ENCODE measurements around the gene HPS3. TPM values are rescaled to one million over a fixed set of nuclear protein-coding genes. Genes with fewer than 3 reads are reported as not detected.

The HPS3 gene
- total RNA-seq, 2 donors from 2014 or later = 5.9 to 6.7 TPM

DNA sequence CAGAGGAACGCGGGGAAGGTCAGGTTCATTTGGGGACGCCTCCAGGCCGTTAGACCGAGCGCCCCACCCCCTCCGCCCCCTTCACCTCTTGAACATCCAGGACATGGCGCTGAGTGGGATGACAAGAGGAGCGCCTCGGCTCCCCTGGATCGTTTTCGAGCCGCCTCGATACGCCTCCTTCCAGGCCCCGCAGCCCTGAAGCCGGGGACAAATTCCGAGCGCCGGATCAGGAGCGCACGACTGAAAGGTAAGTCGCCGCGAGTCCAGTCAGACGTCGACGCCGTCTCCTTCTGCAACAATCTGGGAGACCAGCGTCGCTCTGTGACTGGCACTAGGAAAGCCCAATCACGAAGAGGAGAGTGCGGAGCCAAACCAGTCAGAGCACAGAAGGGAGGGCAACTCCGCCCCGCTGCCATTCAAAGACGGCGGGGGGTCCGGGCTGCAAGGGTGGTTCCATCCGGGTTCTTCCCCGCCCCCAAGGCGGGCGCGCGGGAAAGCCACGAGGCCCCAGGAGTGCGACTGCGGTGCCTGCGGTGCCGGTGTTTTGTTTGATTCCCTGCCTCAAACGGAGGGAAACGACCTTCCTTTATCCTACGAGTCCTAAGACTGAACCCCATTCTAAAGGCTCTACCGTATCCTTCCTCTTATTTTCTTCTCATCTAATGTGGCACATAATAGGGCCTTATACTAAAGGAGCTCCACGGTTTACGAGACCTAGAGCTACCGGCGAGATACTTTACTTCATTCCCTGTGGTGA lies 43.0 kb upstream of the HPS3 start, which contains the start of gene HLTF:
Gene HLTF, minus strand, starts transcription at position 302 of the 757 bp plus-strand sequence. Its CDS starts 197 bp downstream, at position 105.
- H3K4me3 ChIP-seq = peak within 1 kb of the TSS; percentile 75 to 80
- H3K36me3 ChIP-seq = no peaks in the 10 kb centered on the region
- peak within 1 kb of the TSS; percentile 70 to 77 for H3K27ac ChIP-seq
- peaks cover 0 to 13% of the 10 kb centered on the region in 2 donors for H3K4me1 ChIP-seq
- no peaks in the 10 kb centered on the region for H3K27me3 ChIP-seq
- no peaks in the 10 kb centered on the region for H3K9me3 ChIP-seq
- TF ChIP-seq, protein P1, sequence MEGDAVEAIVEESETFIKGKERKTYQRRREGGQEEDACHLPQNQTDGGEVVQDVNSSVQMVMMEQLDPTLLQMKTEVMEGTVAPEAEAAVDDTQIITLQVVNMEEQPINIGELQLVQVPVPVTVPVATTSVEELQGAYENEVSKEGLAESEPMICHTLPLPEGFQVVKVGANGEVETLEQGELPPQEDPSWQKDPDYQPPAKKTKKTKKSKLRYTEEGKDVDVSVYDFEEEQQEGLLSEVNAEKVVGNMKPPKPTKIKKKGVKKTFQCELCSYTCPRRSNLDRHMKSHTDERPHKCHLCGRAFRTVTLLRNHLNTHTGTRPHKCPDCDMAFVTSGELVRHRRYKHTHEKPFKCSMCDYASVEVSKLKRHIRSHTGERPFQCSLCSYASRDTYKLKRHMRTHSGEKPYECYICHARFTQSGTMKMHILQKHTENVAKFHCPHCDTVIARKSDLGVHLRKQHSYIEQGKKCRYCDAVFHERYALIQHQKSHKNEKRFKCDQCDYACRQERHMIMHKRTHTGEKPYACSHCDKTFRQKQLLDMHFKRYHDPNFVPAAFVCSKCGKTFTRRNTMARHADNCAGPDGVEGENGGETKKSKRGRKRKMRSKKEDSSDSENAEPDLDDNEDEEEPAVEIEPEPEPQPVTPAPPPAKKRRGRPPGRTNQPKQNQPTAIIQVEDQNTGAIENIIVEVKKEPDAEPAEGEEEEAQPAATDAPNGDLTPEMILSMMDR (IDR thresholded peaks at IDR 0.05) = no peak
- DNase-seq (ENCODE audit: low spot score) = peak; percentile 94

DNA sequence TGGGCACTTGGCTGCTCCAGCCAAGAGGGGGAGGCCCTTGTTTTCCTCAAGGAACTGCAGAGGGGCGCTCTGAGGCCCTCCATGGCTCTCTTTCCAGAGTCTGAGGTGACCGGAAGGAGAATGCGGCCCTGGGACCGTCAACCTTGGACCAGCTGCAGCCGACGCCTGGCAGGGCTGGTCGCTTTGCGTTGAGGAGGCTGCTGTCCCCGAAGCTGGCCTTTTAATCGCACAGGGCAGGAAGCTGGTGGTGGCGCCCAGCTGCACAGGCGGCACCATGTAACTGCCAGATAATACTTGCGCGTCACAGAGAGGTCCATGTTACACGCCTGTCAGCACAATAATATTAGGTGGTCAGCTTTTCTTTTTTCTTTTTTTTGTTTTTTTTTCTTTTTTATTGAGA lies 42.2 kb upstream of the HPS3 start:
- Histone ChIP-seq H3K4me1 (peaks cover 0 to 13% of the 10 kb centered on the region in 2 donors), H3K36me3 (no peaks in the 10 kb centered on the region), H3K4me3 (no peak overlapping the region), H3K27me3 (no peaks in the 10 kb centered on the region), H3K27ac (no peak overlapping the region), H3K9me3 (no peaks in the 10 kb centered on the region)
- DNase-seq (ENCODE audit: low spot score) = no peak
- TF ChIP-seq, protein P1 (IDR thresholded peaks at IDR 0.05) = no peak

DNA sequence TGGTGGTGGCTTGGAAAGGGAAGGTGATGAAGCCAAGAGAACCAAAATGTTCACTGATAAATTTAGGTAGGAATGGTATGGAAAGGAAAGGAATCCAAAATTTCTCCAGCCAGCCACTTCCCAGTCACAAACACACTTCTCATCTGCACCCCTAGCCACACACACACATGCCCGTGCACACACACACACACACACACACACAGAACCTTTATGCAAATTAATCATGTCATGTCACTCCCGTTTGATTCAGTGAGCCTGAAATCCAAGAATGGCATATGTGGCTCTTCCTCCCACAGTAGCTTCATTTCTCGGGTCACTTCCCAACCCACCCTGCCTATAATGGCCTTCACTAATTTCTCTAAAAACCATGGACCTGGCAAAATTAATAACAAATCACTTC lies 40.0 kb upstream of the HPS3 start:
- DNase-seq (ENCODE audit: low spot score) = no peak
- H3K36me3 ChIP-seq = no peaks in the 10 kb centered on the region
- TF ChIP-seq, protein P1 (IDR thresholded peaks at IDR 0.05) = no peak
- H3K4me1 ChIP-seq = peaks cover 0 to 13% of the 10 kb centered on the region in 2 donors
- H3K27ac ChIP-seq = no peak overlapping the region
- H3K27me3 ChIP-seq = no peaks in the 10 kb centered on the region
- no peaks in the 10 kb centered on the region for H3K9me3 ChIP-seq
- H3K4me3 ChIP-seq = no peak overlapping the region

DNA sequence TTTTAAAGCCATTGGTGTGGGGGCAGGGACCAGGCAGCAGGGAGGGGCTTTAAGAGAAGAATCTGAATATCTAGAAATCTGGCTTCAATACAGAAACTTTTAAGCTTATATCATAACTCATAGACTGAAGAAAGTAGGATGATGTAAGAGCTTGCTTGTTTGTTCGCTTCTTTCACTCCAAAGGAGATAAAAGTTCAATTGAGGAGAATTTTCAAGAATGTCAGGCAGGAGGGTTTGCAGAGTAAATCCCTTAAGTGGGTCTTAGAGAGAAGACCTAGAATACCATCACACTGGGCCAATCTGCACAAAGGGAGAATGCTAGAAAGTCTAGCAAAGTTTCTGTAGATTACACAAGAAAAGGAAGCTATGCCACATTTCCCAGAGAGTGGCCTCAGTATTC lies 39.0 kb upstream of the HPS3 start:
- TF ChIP-seq, protein P1 (IDR thresholded peaks at IDR 0.05) = no peak

DNA sequence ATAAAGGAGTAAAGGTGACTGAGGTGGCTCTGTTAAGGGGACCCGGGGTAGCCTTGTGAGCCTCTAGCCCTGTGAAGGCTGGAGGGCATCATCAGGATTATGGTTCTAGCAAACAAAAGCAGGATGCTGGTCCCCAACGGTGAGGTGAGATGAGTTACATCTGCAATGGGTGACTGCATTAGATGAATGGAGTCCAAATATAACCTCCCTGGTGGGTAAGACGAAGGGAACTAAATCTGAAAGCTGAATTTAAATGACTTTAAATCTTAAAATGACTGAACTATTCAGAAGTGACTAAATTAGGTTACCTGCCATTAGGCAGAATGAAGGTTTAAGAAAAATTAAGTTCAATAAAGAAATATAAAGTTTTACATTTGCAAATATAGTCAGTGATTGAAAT lies 38.5 kb upstream of the HPS3 start:
- TF ChIP-seq, protein P1 (IDR thresholded peaks at IDR 0.05) = no peak

More for the DNA sequence above, 39.0 kb upstream of the HPS3 start:
- Histone ChIP-seq H3K4me1 (peaks cover 0 to 7% of the 10 kb centered on the region in 2 donors), H3K27ac (no peak overlapping the region), H3K27me3 (no peaks in the 10 kb centered on the region), H3K9me3 (no peaks in the 10 kb centered on the region), H3K4me3 (no peak overlapping the region), H3K36me3 (no peaks in the 10 kb centered on the region)
- no peak for DNase-seq (ENCODE audit: low spot score)

More for the DNA sequence above, 38.5 kb upstream of the HPS3 start:
- Histone ChIP-seq H3K27me3 (no peaks in the 10 kb centered on the region), H3K27ac (no peak overlapping the region), H3K4me1 (peaks cover 0 to 5% of the 10 kb centered on the region in 2 donors), H3K36me3 (no peaks in the 10 kb centered on the region), H3K4me3 (no peak overlapping the region), H3K9me3 (no peaks in the 10 kb centered on the region)
- DNase-seq (ENCODE audit: low spot score) = no peak

Data from right atrium auricular region (tissue), 2 donors.